GM23338 (cell line): ENCODE data around the gene HBS1L. TPM values are rescaled to one million over a fixed set of nuclear protein-coding genes. Genes with fewer than 3 reads are reported as not detected.

Source experiments
- ATAC-seq: fragments of 200-7000 bp; cut with Tn5 transposase; 3 replicates; pipeline ENCODE4 v1.9.1; 2020
- DNase-seq: peaks from one replicate; pipeline ENCODE4 v3.0.0-alpha.2; 2015; ENCODE audit warnings: low spot score
- H2AFZ ChIP-seq: fragments of 200-600 bp; sonication (generic); 2 replicates; pipeline ENCODE4 v1.8.0; 2016; ENCODE audit warnings: antibody characterized with exemption, mild to moderate bottlenecking, moderate library complexity
- H3F3A ChIP-seq: fragments of 200-600 bp; sonication (generic); replicated peaks from 2 replicates; pipeline ENCODE4 v1.8.0; 2017; ENCODE audit warnings: antibody characterized with exemption, mixed run types, low read depth
- H3K27ac ChIP-seq: fragments of 200-600 bp; sonication (generic); 2 replicates; pipeline ENCODE4 v1.6.1; 2016; ENCODE audit warnings: low read depth
- H3K27me3 ChIP-seq: fragments of 200-600 bp; sonication (generic); 2 replicates; pipeline ENCODE4 v1.8.0; 2016; ENCODE audit warnings: mild to moderate bottlenecking, mixed run types, moderate library complexity; ENCODE audit not compliant: insufficient read depth
- H3K36me3 ChIP-seq: fragments of 200-600 bp; sonication (generic); 2 replicates; pipeline ENCODE4 v1.8.0; 2016; ENCODE audit warnings: mild to moderate bottlenecking; ENCODE audit not compliant: insufficient read depth
- H3K4me1 ChIP-seq: fragments of 200-600 bp; sonication (generic); 2 replicates; pipeline ENCODE4 v1.8.0; 2016; ENCODE audit warnings: mild to moderate bottlenecking, moderate library complexity; ENCODE audit not compliant: insufficient read depth
- H3K4me2 ChIP-seq: fragments of 200-600 bp; sonication (generic); 2 replicates; pipeline ENCODE4 v1.7.1; 2017; ENCODE audit warnings: mixed run types
- H3K4me3 ChIP-seq: fragments of 200-600 bp; sonication (generic); 2 replicates; pipeline ENCODE4 v1.6.1; 2016; ENCODE audit warnings: mixed run types
- H3K79me2 ChIP-seq: fragments of 200-600 bp; sonication (generic); replicated peaks from 2 replicates; pipeline ENCODE4 v1.8.0; 2017; ENCODE audit warnings: mild to moderate bottlenecking; ENCODE audit not compliant: insufficient read depth
- H3K9me2 ChIP-seq: fragments of 200-600 bp; sonication (generic); 2 replicates; pipeline ENCODE4 v1.8.0; 2017; ENCODE audit not compliant: insufficient read depth
- H4K20me1 ChIP-seq: fragments of 200-600 bp; sonication (generic); replicated peaks from 2 replicates; pipeline ENCODE4 v1.8.0; 2017; ENCODE audit warnings: mild to moderate bottlenecking; ENCODE audit not compliant: insufficient read depth
- H3K27ac Mint-ChIP-seq: 2 replicates; pipeline ENCODE4 v1.8.0; 2020; ENCODE audit warnings: inconsistent platforms, mild to moderate bottlenecking, moderate library complexity, mixed read lengths
- H3K27me3 Mint-ChIP-seq: 3 replicates; pipeline ENCODE4 v1.8.0; 2022; ENCODE audit warnings: low read depth, mild to moderate bottlenecking, moderate library complexity, mixed read lengths, inconsistent platforms; ENCODE audit not compliant: insufficient read depth, poor library complexity
- H3K36me3 Mint-ChIP-seq: 3 replicates; pipeline ENCODE4 v1.8.0; 2021; ENCODE audit warnings: low read depth, mild to moderate bottlenecking, inconsistent platforms, moderate library complexity, mixed read lengths
- H3K4me1 Mint-ChIP-seq: 3 replicates; pipeline ENCODE4 v1.8.0; 2020; ENCODE audit warnings: mild to moderate bottlenecking, inconsistent platforms, mixed read lengths
- H3K4me3 Mint-ChIP-seq: 3 replicates; pipeline ENCODE4 v1.8.0; 2021; ENCODE audit warnings: moderate library complexity, mild to moderate bottlenecking, inconsistent platforms, mixed read lengths
- H3K9me3 Mint-ChIP-seq: 3 replicates; pipeline ENCODE4 v1.8.0; 2020; ENCODE audit warnings: moderate library complexity, mild to moderate bottlenecking, inconsistent platforms, mixed read lengths
- CREB1 ChIP-seq: fragments of 250-450 bp; sonication (Bioruptor Pico); IDR thresholded peaks from 2 replicates; pipeline ENCODE4 v1.5.0; 2020; ENCODE audit warnings: low read depth, mild to moderate bottlenecking, moderate library complexity
- CTCF ChIP-seq, 2 experiments: fragments of 200-600 bp in 1 of 2; sonication (generic) in 1 of 2; conservative IDR thresholded peaks; 2 replicates each; pipeline versions ENCODE4 v1.5.1 to v1.6.1; 2016 to 2017; ENCODE audit warnings: antibody characterized with exemption in 2 of 2, low read depth in 2 of 2, mild to moderate bottlenecking in 2 of 2, moderate library complexity in 1 of 2
- ETS1 ChIP-seq: IDR thresholded peaks from 2 replicates; pipeline ENCODE4 v1.6.1; 2016; ENCODE audit warnings: antibody characterized with exemption
- EZH2 ChIP-seq: fragments of 200-600 bp; sonication (generic); IDR thresholded peaks from one replicate; pipeline ENCODE4 v1.8.0; 2017; ENCODE audit warnings: antibody characterized with exemption, mild to moderate bottlenecking, low read depth; ENCODE audit not compliant: unreplicated experiment
- EZH2phosphoT487 ChIP-seq: fragments of 200-600 bp; sonication (generic); IDR thresholded peaks from one replicate; pipeline ENCODE4 v1.8.1; 2018; ENCODE audit warnings: antibody characterized with exemption; ENCODE audit not compliant: unreplicated experiment
- JUNB ChIP-seq: IDR thresholded peaks from one replicate; pipeline ENCODE4 v1.6.1; 2016; ENCODE audit warnings: antibody characterized with exemption; ENCODE audit not compliant: unreplicated experiment
- NANOG ChIP-seq: IDR thresholded peaks from 2 replicates; pipeline ENCODE4 v1.6.1; 2016; ENCODE audit warnings: antibody characterized with exemption, borderline replicate concordance
- POLR2AphosphoS5 ChIP-seq: IDR thresholded peaks from 2 replicates; pipeline ENCODE4 v1.6.1; 2016; ENCODE audit warnings: antibody characterized with exemption, low read depth
- REST ChIP-seq: IDR thresholded peaks from one replicate; pipeline ENCODE4 v1.6.1; 2018; ENCODE audit warnings: antibody characterized with exemption; ENCODE audit not compliant: unreplicated experiment
- STAT1 ChIP-seq: IDR thresholded peaks from one replicate; pipeline ENCODE4 v1.6.1; 2016; ENCODE audit warnings: antibody characterized with exemption; ENCODE audit not compliant: unreplicated experiment
- ZNF114 ChIP-seq: fragments of 250-450 bp; sonication (Bioruptor Pico); IDR thresholded peaks from 2 replicates; pipeline ENCODE4 v1.5.0; 2020; ENCODE audit warnings: mild to moderate bottlenecking, moderate library complexity
- ZNF331 ChIP-seq: fragments of 250-450 bp; sonication (Bioruptor Pico); IDR thresholded peaks from 2 replicates; pipeline ENCODE4 v1.5.0; 2020; ENCODE audit warnings: low read depth, mild to moderate bottlenecking, moderate library complexity
- ZNF462 ChIP-seq: fragments of 250-450 bp; sonication (Bioruptor Pico); IDR thresholded peaks from 2 replicates; pipeline ENCODE4 v1.5.0; 2020; ENCODE audit warnings: mild to moderate bottlenecking, moderate library complexity
- polyA plus RNA-seq: library from polyadenylated mRNA; unstranded; fragments of >200 nt; fragmentation: Nextera tagmentation; extraction: Ambion mirVana; gene quantifications from 2 replicates; pipeline ENCODE4 v1.2.1, GENCODE V29; 2016
- total RNA-seq: library from RNA; depleted of rRNA; stranded (reverse); fragments of >200 nt; shearing (Covaris generic); gene quantifications from 2 replicates; pipeline ENCODE4 v1.2.3, GENCODE V29; 2014

Gene HBS1L
- total and polyA plus RNA-seq, 2 experiments from 2014 or later: 59.9 to 94.1 TPM

- no peaks in the 10 kb centered on the region for H3K9me3 Mint-ChIP-seq
- no peak overlapping the region for H3K27ac ChIP-seq
- no peaks in the 10 kb centered on the region for H3K36me3 ChIP-seq
- H3K27ac Mint-ChIP-seq: no peak overlapping the region
- H3K4me2 ChIP-seq: no peak overlapping the region
- no peak for TF ChIP-seq CTCF (conservative IDR thresholded peaks at IDR 0.05; ENCODE audit: low read depth in 2 of 2)
- TF ChIP-seq ZNF462: no peak
- no peak for TF ChIP-seq ZNF114 (CRISPR knock-in tag)
- no peak for TF ChIP-seq POLR2AphosphoS5
- TF ChIP-seq JUNB: no peak
- no peak for TF ChIP-seq ETS1
- no peak for TF ChIP-seq REST
- no peak for TF ChIP-seq EZH2
- TF ChIP-seq STAT1: no peak
- TF ChIP-seq CREB1: no peak
- TF ChIP-seq NANOG: no peak
- no peak for TF ChIP-seq EZH2phosphoT487
- TF ChIP-seq ZNF331: no peak
- no peak overlapping the region for H3K4me3 Mint-ChIP-seq
- H3F3A ChIP-seq: no peaks in the 10 kb centered on the region
- no peaks in the 10 kb centered on the region for H3K79me2 ChIP-seq
- no peaks in the 10 kb centered on the region for H3K9me2 ChIP-seq
- H4K20me1 ChIP-seq: no peaks in the 10 kb centered on the region
- H3K27me3 Mint-ChIP-seq: peaks cover 6% of the 10 kb centered on the region
- H2AFZ ChIP-seq: no peak overlapping the region
- no peaks in the 10 kb centered on the region for H3K36me3 Mint-ChIP-seq
- no peaks in the 10 kb centered on the region for H3K27me3 ChIP-seq
- no peaks in the 10 kb centered on the region for H3K4me1 ChIP-seq
- H3K4me3 ChIP-seq: no peak overlapping the region
- DNase-seq (no peak), ATAC-seq (no peak)
- H3K4me1 Mint-ChIP-seq: no peaks in the 10 kb centered on the region
These were observed 41.9 kb upstream of the HBS1L start for GRCh38 chr6:135096403-135097130.
